Endothelial cell of umbilical vein (primary cell): ENCODE data around the gene MAP3K4.

ENCODE experiments used
- CTCF ChIP-seq, 2 donors: IDR thresholded peaks; 1 replicate in 1 of 2; 2 replicates in 1 of 2; pipeline ENCODE4 v1.5.1; 2011; ENCODE audit warnings: low read length in 2 of 2, mild to moderate bottlenecking in 2 of 2, moderate library complexity in 2 of 2, control low read depth in 1 of 2, inconsistent platforms in 1 of 2, low read depth in 1 of 2; ENCODE audit not compliant: insufficient read depth in 1 of 2; ENCODE audit errors: extremely low read depth in 1 of 2
- GATA2 ChIP-seq: IDR thresholded peaks from 2 replicates; pipeline ENCODE4 v1.7.0; 2011; ENCODE audit warnings: low read depth, mild to moderate bottlenecking, moderate library complexity, mixed read lengths, low read length; ENCODE audit not compliant: insufficient read length, insufficient read depth
- POLR2A ChIP-seq: IDR thresholded peaks from 2 replicates; pipeline ENCODE4 v1.6.1; 2012; ENCODE audit warnings: low read depth, mild to moderate bottlenecking, control low read depth, low read length

GRCh38 chr6:161095916-161096315 lies 104.3 kb downstream of the MAP3K4 start:
- TF ChIP-seq CTCF (IDR thresholded peaks at IDR 0.05; ENCODE audit: extremely low read depth in 1 of 2, insufficient read depth in 1 of 2, low read depth in 1 of 2, low read length in 2 of 2): no peak
- no peak for TF ChIP-seq GATA2
- TF ChIP-seq POLR2A: no peak
